Measurements from ENCODE around the gene ACRBP. TPM values are rescaled to one million over a fixed set of nuclear protein-coding genes. Genes with fewer than 3 reads are reported as not detected.
A peak's percentile ranks its signal among the peaks of the same experiment; 100 is the strongest.
"Not testable (repeated sequence)": the region's sequence is repeated elsewhere in the genome, so short reads cannot be mapped to it uniquely, and the experiment has no call there.

Gene ACRBP
- total RNA-seq, 4 donors from 2014 or later = 0.86 to 9.3 (median 1.6) TPM

DNA sequence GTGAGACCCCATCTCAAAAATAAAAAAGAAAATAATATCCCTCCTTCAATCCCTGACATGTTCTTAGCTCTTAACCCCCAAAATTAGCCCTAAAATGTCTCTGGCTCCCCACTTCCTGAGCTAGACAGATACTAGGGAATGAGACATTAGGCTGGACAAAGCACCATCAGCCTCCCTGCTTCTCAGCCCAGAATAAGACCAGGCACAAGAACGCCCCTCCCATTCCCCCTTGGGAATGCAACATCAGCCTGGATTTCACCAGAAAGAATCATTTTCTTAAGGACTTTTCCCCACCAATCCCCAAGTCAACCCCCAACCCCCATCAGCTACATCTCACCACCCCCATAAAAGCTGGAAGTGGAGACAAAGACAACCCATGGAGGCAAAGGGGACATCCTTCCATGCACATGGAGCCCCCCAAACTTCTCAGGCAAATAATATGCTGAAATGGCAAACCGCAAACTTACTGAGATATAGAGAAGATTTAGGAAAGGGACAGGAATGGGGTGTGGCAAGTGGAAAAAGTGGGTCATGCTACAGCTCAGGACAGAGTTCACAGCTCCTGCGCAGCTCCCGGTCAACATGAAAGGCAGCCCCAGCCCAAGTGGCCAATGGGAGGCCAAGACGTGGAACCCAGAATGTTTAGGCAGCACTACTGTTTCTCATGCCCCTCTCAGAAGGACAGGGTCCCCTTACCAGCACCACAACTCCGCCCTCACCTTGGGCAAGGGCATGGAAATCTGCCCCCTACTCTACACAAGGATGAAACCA lies 42.8 kb downstream of the ACRBP start:
- peak overlapping the region; percentile 73 for H3K4me3 ChIP-seq

DNA sequence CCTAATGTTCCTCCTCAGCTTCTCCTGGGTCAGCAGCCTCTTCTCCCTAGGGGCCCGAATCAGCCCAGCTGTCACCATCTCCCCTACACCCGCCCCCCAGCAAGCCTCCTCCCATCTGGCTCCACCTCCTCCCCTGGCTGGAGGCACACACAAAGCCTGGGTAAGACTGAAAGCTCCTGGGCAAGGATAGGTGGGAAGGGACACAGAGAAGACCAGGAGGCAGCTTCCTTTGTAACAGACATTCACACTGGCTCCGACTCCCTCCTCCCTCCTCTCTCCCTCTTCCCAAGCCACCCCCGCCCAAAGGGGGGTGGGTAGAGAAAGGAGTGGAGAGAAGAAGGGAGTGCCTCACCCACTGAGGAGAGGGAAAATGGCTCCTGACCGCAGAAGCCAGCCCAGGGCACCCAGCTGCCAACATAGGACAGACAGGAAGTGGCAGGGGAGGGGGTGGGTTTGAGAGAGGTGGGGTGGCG lies 44.1 kb downstream of the ACRBP start:
- H3K4me1 ChIP-seq = peaks cover 49% of the 10 kb centered on the region

More for the DNA sequence above, 42.8 kb downstream of the ACRBP start:
- WGBS = 62% methylated on average over 6 of the region's 6 CpGs
- Histone ChIP-seq H3K9me3 (no peaks in the 10 kb centered on the region), H3K36me3 (peaks cover 28% of the 10 kb centered on the region), H3K27ac (peak overlapping the region; percentile 93), H3K27me3 (no peaks in the 10 kb centered on the region), H3K4me1 (peaks cover 54% of the 10 kb centered on the region)
- DNase-seq (ENCODE audit: low spot score in 2 of 2) = no peak
- no peak for TF ChIP-seq POLR2A (IDR thresholded peaks at IDR 0.05)

DNA sequence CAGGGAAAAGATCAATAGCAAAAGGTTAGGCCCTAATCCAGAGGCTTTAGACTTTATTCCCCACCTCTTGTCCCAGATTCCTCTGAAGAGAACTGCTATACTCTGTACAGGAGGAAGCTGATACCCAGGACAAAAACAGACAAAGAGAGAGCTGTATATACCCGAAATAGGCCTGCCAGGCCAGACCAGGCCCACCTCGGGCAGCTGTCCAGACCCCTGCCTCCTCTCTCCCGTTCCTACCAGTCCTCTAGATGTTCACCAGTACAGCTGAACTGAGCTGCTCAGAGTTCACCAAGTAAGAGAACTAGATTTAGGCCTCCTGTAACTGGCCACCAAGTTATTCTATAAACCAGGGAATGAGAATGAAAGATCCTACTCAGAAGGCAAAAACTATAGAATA lies 44.7 kb downstream of the ACRBP start:
- DNase-seq (ENCODE audit: low spot score in 2 of 2) = no peak
- TF ChIP-seq, protein P1, sequence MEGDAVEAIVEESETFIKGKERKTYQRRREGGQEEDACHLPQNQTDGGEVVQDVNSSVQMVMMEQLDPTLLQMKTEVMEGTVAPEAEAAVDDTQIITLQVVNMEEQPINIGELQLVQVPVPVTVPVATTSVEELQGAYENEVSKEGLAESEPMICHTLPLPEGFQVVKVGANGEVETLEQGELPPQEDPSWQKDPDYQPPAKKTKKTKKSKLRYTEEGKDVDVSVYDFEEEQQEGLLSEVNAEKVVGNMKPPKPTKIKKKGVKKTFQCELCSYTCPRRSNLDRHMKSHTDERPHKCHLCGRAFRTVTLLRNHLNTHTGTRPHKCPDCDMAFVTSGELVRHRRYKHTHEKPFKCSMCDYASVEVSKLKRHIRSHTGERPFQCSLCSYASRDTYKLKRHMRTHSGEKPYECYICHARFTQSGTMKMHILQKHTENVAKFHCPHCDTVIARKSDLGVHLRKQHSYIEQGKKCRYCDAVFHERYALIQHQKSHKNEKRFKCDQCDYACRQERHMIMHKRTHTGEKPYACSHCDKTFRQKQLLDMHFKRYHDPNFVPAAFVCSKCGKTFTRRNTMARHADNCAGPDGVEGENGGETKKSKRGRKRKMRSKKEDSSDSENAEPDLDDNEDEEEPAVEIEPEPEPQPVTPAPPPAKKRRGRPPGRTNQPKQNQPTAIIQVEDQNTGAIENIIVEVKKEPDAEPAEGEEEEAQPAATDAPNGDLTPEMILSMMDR (IDR thresholded peaks at IDR 0.05) = no peak
- TF ChIP-seq POLR2AphosphoS5 (IDR thresholded peaks at IDR 0.05) = no peak
- no peak for TF ChIP-seq EP300 (IDR thresholded peaks at IDR 0.05)
- TF ChIP-seq POLR2A (IDR thresholded peaks at IDR 0.05) = no peak
- peak overlapping the region; percentile 57 for H3K27ac ChIP-seq
- WGBS = 42% methylated on average over 3 of the region's 3 CpGs
- peaks cover 44% of the 10 kb centered on the region for H3K4me1 ChIP-seq
- H3K36me3 ChIP-seq = peaks cover 48% of the 10 kb centered on the region
- H3K4me3 ChIP-seq = peak overlapping the region; percentile 73
- H3K9me3 ChIP-seq = no peaks in the 10 kb centered on the region
- no peaks in the 10 kb centered on the region for H3K27me3 ChIP-seq

More for the DNA sequence above, 44.1 kb downstream of the ACRBP start:
- TF ChIP-seq, protein P1 (IDR thresholded peaks at IDR 0.05) = no peak
- TF ChIP-seq EP300 (IDR thresholded peaks at IDR 0.05) (no peak), POLR2A (IDR thresholded peaks at IDR 0.05) (no peak), POLR2AphosphoS5 (IDR thresholded peaks at IDR 0.05) (no peak)
- Histone ChIP-seq H3K27me3 (no peaks in the 10 kb centered on the region), H3K9me3 (no peaks in the 10 kb centered on the region), H3K36me3 (peaks cover 42% of the 10 kb centered on the region), H3K4me3 (peak overlapping the region; percentile 73), H3K27ac (peak overlapping the region; percentile 57)
- WGBS = 6% methylated on average over 5 of the region's 6 CpGs
- no peak for DNase-seq (ENCODE audit: low spot score in 2 of 2)

DNA sequence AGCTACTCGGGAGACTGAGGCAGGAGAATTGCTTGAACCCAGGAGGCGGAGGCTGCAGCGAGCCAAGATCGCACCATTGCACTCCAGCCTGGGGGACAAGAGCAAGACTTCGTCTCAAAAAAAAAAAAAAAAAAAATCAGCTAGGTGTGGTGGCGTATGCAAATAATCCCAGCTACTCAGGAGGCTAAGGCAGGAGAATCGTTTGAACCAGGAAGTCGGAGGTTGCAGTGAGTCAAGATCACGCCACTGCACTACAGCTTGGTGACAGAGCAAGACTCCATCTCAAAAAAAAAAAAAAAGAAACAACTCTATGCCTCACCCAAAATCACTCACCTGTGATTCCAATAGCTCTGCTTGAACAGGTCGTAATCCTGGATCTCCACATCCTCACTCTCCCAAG lies 51.6 kb downstream of the ACRBP start:
- not testable (repeated sequence) for DNase-seq (ENCODE audit: low spot score in 2 of 2); H3K4me1 ChIP-seq; H3K27ac ChIP-seq; H3K9me3 ChIP-seq; H3K27me3 ChIP-seq; H3K4me3 ChIP-seq
- 91% methylated on average over 10 of the region's 10 CpGs for WGBS
- peaks cover 100% of the 10 kb centered on the region for H3K36me3 ChIP-seq

DNA sequence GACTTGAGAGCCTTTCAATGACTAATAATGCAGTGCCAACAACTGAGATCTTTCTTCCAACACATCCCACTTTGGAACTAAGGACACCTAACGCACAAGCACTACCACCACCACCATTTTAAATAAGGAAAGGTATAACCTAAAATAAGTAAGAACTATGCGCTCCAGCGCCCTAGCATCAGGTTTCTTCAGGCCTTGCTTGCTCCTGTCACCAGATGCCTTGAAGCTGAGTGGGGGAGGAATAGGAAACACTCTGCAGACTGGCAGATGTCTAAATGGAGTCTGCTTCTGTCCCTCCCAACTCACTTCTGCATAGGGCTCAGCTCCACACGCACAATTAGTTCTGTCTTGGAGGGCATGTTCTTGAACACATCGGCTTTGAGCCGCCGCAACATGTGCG lies 55.1 kb downstream of the ACRBP start:
- H3K36me3 ChIP-seq = peaks cover 100% of the 10 kb centered on the region
- TF ChIP-seq POLR2A (IDR thresholded peaks at IDR 0.05) (no peak), POLR2AphosphoS5 (IDR thresholded peaks at IDR 0.05) (no peak), EP300 (IDR thresholded peaks at IDR 0.05) (no peak)
- TF ChIP-seq, protein P1 (IDR thresholded peaks at IDR 0.05) = no peak
- no peaks in the 10 kb centered on the region for H3K4me1 ChIP-seq
- no peaks in the 10 kb centered on the region for H3K9me3 ChIP-seq
- H3K27me3 ChIP-seq = no peaks in the 10 kb centered on the region
- no peak for DNase-seq (ENCODE audit: low spot score in 2 of 2)
- no peak overlapping the region for H3K27ac ChIP-seq
- 95% methylated on average over 8 of the region's 8 CpGs for WGBS
- H3K4me3 ChIP-seq = no peak overlapping the region

Other genes with a start within 250 kb of the ACRBP start
- gene CD27, start 202.5 kb downstream of the ACRBP start, total RNA-seq = 1 to 10 TPM in 1 of 4 donors, not detected in 3; 1.9 TPM
- 10 to 100 TPM; 10.9 to 25.2 (median 17.7) TPM for gene TAPBPL, start 195.4 kb downstream of the ACRBP start, total RNA-seq
- gene VAMP1, start 176.8 kb downstream of the ACRBP start, total RNA-seq = 1 to 10 TPM; 2.1 to 5.4 (median 3.7) TPM
- 10 to 100 TPM; 28.0 to 42.2 (median 37.9) TPM for gene MRPL51, start 154.2 kb downstream of the ACRBP start, total RNA-seq
- 10 to 100 TPM; 22.6 to 43.2 (median 31.0) TPM for gene NCAPD2, start 153.3 kb downstream of the ACRBP start, total RNA-seq
- 1,000 to 10,000 TPM; 1,442 to 2,828 (median 1,967) TPM for gene GAPDH, start 112.9 kb downstream of the ACRBP start, total RNA-seq
- 1 to 10 TPM; 1.9 to 5.8 (median 4.3) TPM for gene IFFO1, start 91.4 kb downstream of the ACRBP start, total RNA-seq
- gene NOP2, start 79.1 kb downstream of the ACRBP start, total RNA-seq = 10 to 100 TPM; 34.6 to 62.2 (median 42.3) TPM
- gene CHD4, start 40.1 kb downstream of the ACRBP start, total RNA-seq = 100 to 1,000 TPM; 191 to 258 (median 206) TPM
- 10 to 100 TPM in 1 of 4 donors, 1 to 10 TPM in 3; 5.8 to 15.0 (median 8.8) TPM for gene LPAR5, start 11.5 kb downstream of the ACRBP start, total RNA-seq
- gene ING4, start 15.7 kb upstream of the ACRBP start, total RNA-seq = 10 to 100 TPM; 53.2 to 85.0 (median 70.6) TPM
- gene ZNF384, start 41.9 kb upstream of the ACRBP start, total RNA-seq = 10 to 100 TPM; 34.5 to 72.0 (median 42.2) TPM
- gene PIANP, start 53.4 kb upstream of the ACRBP start, total RNA-seq = not detected
- 10 to 100 TPM; 50.2 to 70.7 (median 66.6) TPM for gene COPS7A, start 76.6 kb upstream of the ACRBP start, total RNA-seq
- gene MLF2, start 105.7 kb upstream of the ACRBP start, total RNA-seq = 100 to 1,000 TPM; 147 to 195 (median 180) TPM
- gene PTMS, start 118.9 kb upstream of the ACRBP start, total RNA-seq = 100 to 1,000 TPM in 2 of 4 donors, 10 to 100 TPM in 2; 91.2 to 128 (median 99.8) TPM
- gene LAG3, start 125.1 kb upstream of the ACRBP start, total RNA-seq = 1 to 10 TPM in 1 of 4 donors, under 1 TPM in 1, not detected in 2; 0.60 to 1.4 TPM
- 1 to 10 TPM; 2.5 to 5.4 (median 3.9) TPM for gene CD4, start 142.1 kb upstream of the ACRBP start, total RNA-seq
- 1 to 10 TPM in 2 of 4 donors, under 1 TPM in 2; 0.47 to 2.1 (median 1.0) TPM for gene GPR162, start 174.4 kb upstream of the ACRBP start, total RNA-seq
- gene P3H3, start 181.0 kb upstream of the ACRBP start, total RNA-seq = 10 to 100 TPM in 3 of 4 donors, 1 to 10 TPM in 1; 5.0 to 30.5 (median 14.3) TPM
- gene GNB3, start 193.5 kb upstream of the ACRBP start, total RNA-seq = 1 to 10 TPM in 2 of 4 donors, under 1 TPM in 1, not detected in 1; 0.72 to 1.5 (median 1.4) TPM
- gene CDCA3, start 203.9 kb upstream of the ACRBP start, total RNA-seq = 1 to 10 TPM; 4.8 to 8.9 (median 5.9) TPM
- gene USP5, start 204.7 kb upstream of the ACRBP start, total RNA-seq = 10 to 100 TPM; 54.7 to 71.8 (median 68.9) TPM
- gene TPI1, start 220.1 kb upstream of the ACRBP start, total RNA-seq = 100 to 1,000 TPM; 185 to 498 (median 405) TPM
- gene SPSB2, start 225.9 kb upstream of the ACRBP start, total RNA-seq = 10 to 100 TPM in 1 of 4 donors, 1 to 10 TPM in 3; 3.0 to 16.5 (median 7.5) TPM

All from suprapubic skin (tissue), 4 donors.